H9 (cell line): ENCODE measurements around the gene KDM4C. TPM values are rescaled to one million over a fixed set of nuclear protein-coding genes. Genes with fewer than 3 reads are reported as not detected.
A peak's percentile ranks its signal among the peaks of the same experiment; 100 is the strongest.

Experiments used
- DNase-seq: peaks from one replicate; pipeline ENCODE4 v3.0.0-alpha.2; 2017
- H2AFZ ChIP-seq: one replicate; pipeline ENCODE4 v1.6.1; 2013; ENCODE audit warnings: mild to moderate bottlenecking, low read length, control low read depth, moderate library complexity
- H2AK5ac ChIP-seq: 2 replicates; pipeline ENCODE4 v1.6.1; 2013; ENCODE audit warnings: low read length, control low read depth, mixed read lengths; ENCODE audit not compliant: insufficient read length
- H2BK120ac ChIP-seq: one replicate; pipeline ENCODE4 v1.6.1; 2013; ENCODE audit warnings: low read depth, mild to moderate bottlenecking, low read length, control low read depth, inconsistent platforms; ENCODE audit not compliant: poor library complexity, severe bottlenecking
- H2BK12ac ChIP-seq: 2 replicates; pipeline ENCODE4 v1.6.1; 2013; ENCODE audit warnings: low read length, control low read depth, mixed read lengths, low read depth; ENCODE audit not compliant: insufficient read length
- H2BK15ac ChIP-seq: 2 replicates; pipeline ENCODE4 v1.6.1; 2013; ENCODE audit warnings: low read depth, low read length, control low read depth
- H2BK20ac ChIP-seq: one replicate; pipeline ENCODE4 v1.6.1; 2013; ENCODE audit warnings: low read depth, mild to moderate bottlenecking, low read length, control low read depth, inconsistent platforms; ENCODE audit not compliant: poor library complexity, severe bottlenecking
- H2BK5ac ChIP-seq: 2 replicates; pipeline ENCODE4 v1.6.1; 2013; ENCODE audit warnings: low read length, control low read depth, mixed read lengths; ENCODE audit not compliant: insufficient read length
- H3K14ac ChIP-seq: 2 replicates; pipeline ENCODE4 v1.6.1; 2013; ENCODE audit warnings: low read length, control low read depth; ENCODE audit not compliant: insufficient read depth
- H3K18ac ChIP-seq: 2 replicates; pipeline ENCODE4 v1.6.1; 2013; ENCODE audit warnings: low read depth, mild to moderate bottlenecking, mixed read lengths, low read length, control low read depth; ENCODE audit not compliant: insufficient read length
- H3K23ac ChIP-seq: 2 replicates; pipeline ENCODE4 v1.6.1; 2013; ENCODE audit warnings: low read length, control low read depth, mixed read lengths, low read depth; ENCODE audit not compliant: insufficient read length
- H3K23me2 ChIP-seq: 2 replicates; pipeline ENCODE4 v1.6.1; 2013; ENCODE audit warnings: low read depth, mild to moderate bottlenecking, mixed read lengths, low read length, control low read depth; ENCODE audit not compliant: insufficient read length, poor library complexity, severe bottlenecking
- H3K27ac ChIP-seq: 2 replicates; pipeline ENCODE4 v1.5.1; 2013; ENCODE audit warnings: low read length, control low read depth, mixed read lengths, low read depth; ENCODE audit not compliant: insufficient read length
- H3K27me3 ChIP-seq: 2 replicates; pipeline ENCODE4 v1.6.1; 2013; ENCODE audit warnings: low read length, control low read depth, inconsistent platforms; ENCODE audit not compliant: insufficient read depth
- H3K4ac ChIP-seq: 2 replicates; pipeline ENCODE4 v1.6.1; 2013; ENCODE audit warnings: low read depth, mild to moderate bottlenecking, control low read depth, inconsistent platforms, low read length, moderate library complexity
- H3K4me1 ChIP-seq: 2 replicates; pipeline ENCODE4 v1.6.1; 2013; ENCODE audit warnings: low read length, control low read depth, inconsistent platforms; ENCODE audit not compliant: insufficient read depth
- H3K4me2 ChIP-seq: 2 replicates; pipeline ENCODE4 v1.6.1; 2013; ENCODE audit warnings: low read length, control low read depth, mixed read lengths; ENCODE audit not compliant: insufficient read length, insufficient read depth
- H3K56ac ChIP-seq: 2 replicates; pipeline ENCODE4 v1.6.1; 2013; ENCODE audit warnings: low read depth, mild to moderate bottlenecking, mixed read lengths, low read length, control low read depth; ENCODE audit not compliant: insufficient read length
- H3K79me1 ChIP-seq: 2 replicates; pipeline ENCODE4 v1.6.1; 2013; ENCODE audit warnings: low read depth, mild to moderate bottlenecking, moderate library complexity, low read length, control low read depth, inconsistent platforms; ENCODE audit not compliant: insufficient read depth, poor library complexity, severe bottlenecking
- H3K79me2 ChIP-seq: 2 replicates; pipeline ENCODE4 v1.6.1; 2013; ENCODE audit warnings: low read length, control low read depth, inconsistent platforms; ENCODE audit not compliant: insufficient read depth
- H3K9ac ChIP-seq: 2 replicates; pipeline ENCODE4 v1.6.1; 2013; ENCODE audit warnings: low read length, control low read depth, mixed read lengths; ENCODE audit not compliant: insufficient read length; ENCODE audit errors: extremely low read depth
- H3K9me3 ChIP-seq: one replicate; pipeline ENCODE4 v1.6.1; 2013; ENCODE audit warnings: low read depth, low read length, inconsistent platforms; ENCODE audit not compliant: control insufficient read depth
- H3T11ph ChIP-seq: one replicate; pipeline ENCODE4 v1.6.1; 2013; ENCODE audit warnings: mild to moderate bottlenecking, low read length, control low read depth, inconsistent platforms
- H4K20me1 ChIP-seq: one replicate; pipeline ENCODE4 v1.6.1; 2013; ENCODE audit not compliant: control insufficient read depth, insufficient read length, insufficient read depth
- H4K5ac ChIP-seq: 2 replicates; pipeline ENCODE4 v1.6.1; 2013; ENCODE audit warnings: low read depth, mild to moderate bottlenecking, mixed read lengths, low read length, control low read depth; ENCODE audit not compliant: insufficient read length
- H4K8ac ChIP-seq: replicated peaks from 2 replicates; pipeline ENCODE4 v1.6.1; 2013; ENCODE audit warnings: low read length, control low read depth, mixed read lengths, low read depth; ENCODE audit not compliant: insufficient read length
- H4K91ac ChIP-seq: 2 replicates; pipeline ENCODE4 v1.6.1; 2013; ENCODE audit warnings: low read depth, mild to moderate bottlenecking, moderate library complexity, mixed read lengths, low read length, control low read depth; ENCODE audit not compliant: insufficient read length
- H3K27ac Mint-ChIP-seq, 3 experiments: 2 replicates in 2 of 3; 3 replicates in 1 of 3; pipeline ENCODE4 v1.8.0; 2020 to 2021; ENCODE audit warnings: mixed read lengths in 3 of 3, mild to moderate bottlenecking in 1 of 3, moderate library complexity in 1 of 3
- H3K27me3 Mint-ChIP-seq: 2 replicates; pipeline ENCODE4 v1.8.0; 2021; ENCODE audit warnings: low read depth, mild to moderate bottlenecking, moderate library complexity, mixed read lengths
- H3K36me3 Mint-ChIP-seq, 3 experiments: 2 replicates in 2 of 3; 3 replicates in 1 of 3; pipeline ENCODE4 v1.8.0; 2020 to 2021; ENCODE audit warnings: low read depth in 3 of 3, mixed read lengths in 3 of 3; ENCODE audit not compliant: insufficient read depth in 1 of 3
- H3K4me1 Mint-ChIP-seq, 2 experiments: 2 replicates each; pipeline ENCODE4 v1.8.0; 2020; ENCODE audit warnings: mixed read lengths in 2 of 2
- H3K4me3 Mint-ChIP-seq, 2 experiments: 2 replicates in 1 of 2; 3 replicates in 1 of 2; pipeline ENCODE4 v1.8.0; 2020 to 2021; ENCODE audit warnings: mild to moderate bottlenecking in 2 of 2, mixed read lengths in 2 of 2, moderate library complexity in 1 of 2
- H3K9me3 Mint-ChIP-seq, 2 experiments: 2 replicates in 1 of 2; 3 replicates in 1 of 2; pipeline ENCODE4 v1.8.0; 2020; ENCODE audit warnings: mild to moderate bottlenecking in 2 of 2, mixed read lengths in 2 of 2, moderate library complexity in 1 of 2
- WGBS: extraction: QIAGEN DNeasy Blood & Tissue Kit; methylation state at CpG from one replicate; pipeline ENCODE4 v1.1.7; 2013; ENCODE audit warnings: missing lambda C conversion rate, low lambda C conversion rate, mixed read lengths; ENCODE audit not compliant: insufficient read length; ENCODE audit errors: extremely low coverage; 5-methylcytosine and 5-hydroxymethylcytosine counted together
- total RNA-seq: library from RNA; stranded (reverse); gene quantifications from 2 replicates; pipeline ENCODE4 v1.2.1, GENCODE V29; 2021
- TF ChIP-seq, protein P1 (sequence below): fragments of 200-600 bp; sonication (generic); conservative IDR thresholded peaks from 3 replicates; pipeline ENCODE4 v1.8.0; 2021; ENCODE audit warnings: antibody characterized with exemption, mild to moderate bottlenecking

KDM4C gene
- total RNA-seq, 1 experiment from 2014 or later, result 24.0 TPM

DNA sequence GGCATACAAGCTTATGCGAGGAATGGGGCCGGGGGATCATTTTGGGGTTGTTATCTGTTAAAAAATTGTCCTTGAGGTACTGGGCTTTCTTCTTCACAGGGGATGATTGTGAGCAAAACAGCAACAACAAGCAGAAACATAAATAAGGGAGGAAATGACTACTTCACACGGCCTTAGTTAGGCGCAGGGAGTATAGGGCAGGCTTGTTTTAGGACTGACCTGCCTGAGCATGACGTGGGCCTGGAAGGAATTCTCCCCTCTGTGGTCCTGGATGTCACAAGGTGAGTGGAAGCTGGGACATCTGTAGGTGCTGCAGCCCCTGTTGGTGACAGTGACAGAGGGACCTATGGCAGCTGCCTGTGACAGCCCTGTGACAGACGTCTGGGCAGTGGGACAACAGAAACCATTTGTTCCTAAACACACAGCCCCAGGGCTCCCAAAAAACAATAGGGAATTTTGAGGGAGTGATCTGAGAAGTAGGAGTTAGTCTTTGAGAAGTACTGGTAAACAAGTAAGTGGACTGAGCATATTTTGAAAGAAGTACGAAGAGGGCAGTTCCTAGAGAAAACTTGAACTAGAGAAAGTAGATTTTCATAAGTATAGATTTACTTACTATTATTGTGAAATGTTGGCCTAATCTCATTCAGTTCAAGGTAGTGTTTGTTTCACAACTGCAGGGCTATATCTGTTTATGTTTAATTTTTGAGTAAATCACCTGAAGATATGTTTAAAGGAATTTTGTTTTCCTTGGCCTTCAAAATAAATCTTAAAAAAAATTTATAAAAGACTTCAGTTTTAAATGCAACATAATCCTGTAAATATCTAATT is 113.1 kb downstream of the KDM4C start:
- no peak overlapping the region for H2BK5ac ChIP-seq
- peaks cover 22 to 37% of the 10 kb centered on the region in 2 experiments for H3K4me1 Mint-ChIP-seq
- H3K27me3 ChIP-seq, result no peaks in the 10 kb centered on the region
- H3K36me3 Mint-ChIP-seq, result peaks cover 0 to 2% (median 0%) of the 10 kb centered on the region in 3 experiments; a peak in 2 of 7 replicates
- no peak overlapping the region for H3K56ac ChIP-seq
- H3K4me2 ChIP-seq, result no peak overlapping the region
- no peak overlapping the region for H4K91ac ChIP-seq
- H3K4me1 ChIP-seq, result peaks cover 7% of the 10 kb centered on the region; the same call in 1 of the 2 replicates
- no peak overlapping the region for H3K9ac ChIP-seq
- H3K23ac ChIP-seq, result no peak overlapping the region
- peak overlapping the region in 1 of 3 experiments; percentile 52; a peak in 4 of 7 replicates for H3K27ac Mint-ChIP-seq
- H2BK15ac ChIP-seq, result no peak overlapping the region
- no peaks in the 10 kb centered on the region for H3K23me2 ChIP-seq
- no peaks in the 10 kb centered on the region for H3K79me1 ChIP-seq
- H3K79me2 ChIP-seq, result no peaks in the 10 kb centered on the region
- no peak overlapping the region for H2BK20ac ChIP-seq
- H3K4me3 Mint-ChIP-seq, result no peak overlapping the region
- H2AFZ ChIP-seq, result no peak overlapping the region
- H3K27me3 Mint-ChIP-seq, result no peaks in the 10 kb centered on the region
- H4K20me1 ChIP-seq, result no peaks in the 10 kb centered on the region
- H3K27ac ChIP-seq, result no peak overlapping the region
- no peak overlapping the region for H3K14ac ChIP-seq
- no peak overlapping the region for H2BK12ac ChIP-seq
- no peak overlapping the region for H3T11ph ChIP-seq
- no peak overlapping the region for H4K8ac ChIP-seq
- H3K4ac ChIP-seq, result no peak overlapping the region
- no peak overlapping the region for H2AK5ac ChIP-seq
- TF ChIP-seq, protein P1, sequence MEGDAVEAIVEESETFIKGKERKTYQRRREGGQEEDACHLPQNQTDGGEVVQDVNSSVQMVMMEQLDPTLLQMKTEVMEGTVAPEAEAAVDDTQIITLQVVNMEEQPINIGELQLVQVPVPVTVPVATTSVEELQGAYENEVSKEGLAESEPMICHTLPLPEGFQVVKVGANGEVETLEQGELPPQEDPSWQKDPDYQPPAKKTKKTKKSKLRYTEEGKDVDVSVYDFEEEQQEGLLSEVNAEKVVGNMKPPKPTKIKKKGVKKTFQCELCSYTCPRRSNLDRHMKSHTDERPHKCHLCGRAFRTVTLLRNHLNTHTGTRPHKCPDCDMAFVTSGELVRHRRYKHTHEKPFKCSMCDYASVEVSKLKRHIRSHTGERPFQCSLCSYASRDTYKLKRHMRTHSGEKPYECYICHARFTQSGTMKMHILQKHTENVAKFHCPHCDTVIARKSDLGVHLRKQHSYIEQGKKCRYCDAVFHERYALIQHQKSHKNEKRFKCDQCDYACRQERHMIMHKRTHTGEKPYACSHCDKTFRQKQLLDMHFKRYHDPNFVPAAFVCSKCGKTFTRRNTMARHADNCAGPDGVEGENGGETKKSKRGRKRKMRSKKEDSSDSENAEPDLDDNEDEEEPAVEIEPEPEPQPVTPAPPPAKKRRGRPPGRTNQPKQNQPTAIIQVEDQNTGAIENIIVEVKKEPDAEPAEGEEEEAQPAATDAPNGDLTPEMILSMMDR, result no peak
- H2BK120ac ChIP-seq, result no peak overlapping the region
- no peak for DNase-seq
- no peaks in the 10 kb centered on the region for H3K9me3 ChIP-seq
- H3K18ac ChIP-seq, result no peak overlapping the region
- H4K5ac ChIP-seq, result no peak overlapping the region
- no peaks in the 10 kb centered on the region for H3K9me3 Mint-ChIP-seq
- WGBS, result no CpG with 5 or more reads among the region's 7 CpGs
